Mesenchymal stem cell (in vitro differentiated cells and primary cell): Measurements from ENCODE around the gene LOC128125822.

ENCODE experiments used
- DNase-seq: peaks from one replicate; pipeline ENCODE4 v3.0.0-alpha.2; 2013
- H2AFZ ChIP-seq: one replicate; pipeline ENCODE4 v1.6.1; 2013; ENCODE audit warnings: low read depth, mild to moderate bottlenecking, control low read depth, inconsistent platforms, low read length, moderate library complexity
- H2AK5ac ChIP-seq: 2 replicates; pipeline ENCODE4 v1.6.1; 2013; ENCODE audit warnings: low read length, moderate library complexity, mild to moderate bottlenecking, inconsistent platforms; ENCODE audit not compliant: severe bottlenecking
- H2BK120ac ChIP-seq: one replicate; pipeline ENCODE4 v1.6.1; 2013; ENCODE audit warnings: low read depth, mild to moderate bottlenecking, inconsistent platforms, low read length, moderate library complexity
- H2BK12ac ChIP-seq, 2 experiments: one replicate each; pipeline ENCODE4 v1.6.1; 2013; ENCODE audit warnings: inconsistent platforms in 2 of 2, low read length in 2 of 2, mild to moderate bottlenecking in 2 of 2, moderate library complexity in 2 of 2, control low read depth in 1 of 2
- H2BK15ac ChIP-seq: one replicate; pipeline ENCODE4 v1.6.1; 2013; ENCODE audit warnings: mild to moderate bottlenecking, low read depth, inconsistent platforms; ENCODE audit not compliant: poor library complexity, severe bottlenecking
- H2BK5ac ChIP-seq: 2 replicates; pipeline ENCODE4 v1.6.1; 2013; ENCODE audit warnings: low read depth, mild to moderate bottlenecking, low read length, control low read depth, inconsistent platforms; ENCODE audit not compliant: poor library complexity, severe bottlenecking
- H3K14ac ChIP-seq, 2 experiments: one replicate each; pipeline ENCODE4 v1.6.1; 2013; ENCODE audit warnings: inconsistent platforms in 2 of 2, low read length in 2 of 2, control low read depth in 1 of 2, mild to moderate bottlenecking in 1 of 2, moderate library complexity in 1 of 2
- H3K18ac ChIP-seq, 2 experiments: one replicate each; pipeline ENCODE4 v1.6.1; 2013; ENCODE audit warnings: inconsistent platforms in 2 of 2, low read length in 2 of 2, control low read depth in 1 of 2, low read depth in 1 of 2, mild to moderate bottlenecking in 1 of 2
- H3K23ac ChIP-seq, 2 experiments: one replicate each; pipeline ENCODE4 v1.6.1; 2013; ENCODE audit warnings: inconsistent platforms in 2 of 2, low read length in 2 of 2, mild to moderate bottlenecking in 2 of 2, moderate library complexity in 2 of 2, control low read depth in 1 of 2
- H3K27ac ChIP-seq: 2 replicates; pipeline ENCODE4 v1.5.1; 2013; ENCODE audit warnings: mild to moderate bottlenecking, moderate library complexity, low read length, control low read depth, inconsistent platforms; ENCODE audit not compliant: poor library complexity, severe bottlenecking
- H3K27me3 ChIP-seq, 2 experiments: 2 replicates each; pipeline versions ENCODE4 v1.6.1 to v1.7.0; 2013; ENCODE audit warnings: low read length in 2 of 2, mild to moderate bottlenecking in 2 of 2, moderate library complexity in 2 of 2, control low read depth in 1 of 2, inconsistent platforms in 1 of 2; ENCODE audit not compliant: control insufficient read depth in 1 of 2, insufficient read depth in 1 of 2
- H3K36me3 ChIP-seq, 2 experiments: 2 replicates each; pipeline versions ENCODE4 v1.6.1 to v1.7.0; 2013; ENCODE audit warnings: low read length in 2 of 2, control low read depth in 1 of 2, inconsistent platforms in 1 of 2, low read depth in 1 of 2, mild to moderate bottlenecking in 1 of 2; ENCODE audit not compliant: insufficient read depth in 2 of 2, control insufficient read depth in 1 of 2
- H3K4ac ChIP-seq, 2 experiments: one replicate each; pipeline ENCODE4 v1.6.1; 2013; ENCODE audit warnings: inconsistent platforms in 2 of 2, low read length in 2 of 2, mild to moderate bottlenecking in 2 of 2, moderate library complexity in 2 of 2, control low read depth in 1 of 2, low read depth in 1 of 2
- H3K4me1 ChIP-seq: 2 replicates; pipeline ENCODE4 v1.6.1; 2013; ENCODE audit warnings: low read depth, low read length, control low read depth; ENCODE audit not compliant: control insufficient read depth, insufficient read depth
- H3K4me2 ChIP-seq: 2 replicates; pipeline ENCODE4 v1.6.1; 2013; ENCODE audit warnings: low read length, mild to moderate bottlenecking, inconsistent platforms; ENCODE audit not compliant: poor library complexity, severe bottlenecking
- H3K4me3 ChIP-seq, 2 experiments: 2 replicates each; pipeline versions ENCODE4 v1.5.1 to v1.7.0; 2013; ENCODE audit warnings: low read length in 2 of 2, mild to moderate bottlenecking in 2 of 2, control low read depth in 1 of 2, low read depth in 1 of 2; ENCODE audit not compliant: insufficient read depth in 1 of 2
- H3K79me1 ChIP-seq: replicated peaks from 2 replicates; pipeline ENCODE4 v1.6.1; 2013; ENCODE audit warnings: mild to moderate bottlenecking, control low read depth, low read length, inconsistent platforms; ENCODE audit not compliant: poor library complexity, severe bottlenecking
- H3K9ac ChIP-seq: 2 replicates; pipeline ENCODE4 v1.7.0; 2013; ENCODE audit warnings: mild to moderate bottlenecking, low read length, moderate library complexity
- H3K9me3 ChIP-seq: 2 replicates; pipeline ENCODE4 v1.7.0; 2013; ENCODE audit warnings: mild to moderate bottlenecking, low read length; ENCODE audit not compliant: control insufficient read depth
- H4K8ac ChIP-seq: one replicate; pipeline ENCODE4 v1.6.1; 2013; ENCODE audit warnings: inconsistent platforms, mild to moderate bottlenecking, low read length, moderate library complexity
- H4K91ac ChIP-seq: one replicate; pipeline ENCODE4 v1.6.1; 2013; ENCODE audit warnings: mild to moderate bottlenecking, low read length, inconsistent platforms
- WGBS: methylation state at CpG from one replicate; pipeline ENCODE4 v1.1.7; 2013; ENCODE audit warnings: mixed read lengths; 5-methylcytosine and 5-hydroxymethylcytosine counted together

Gene LOC128125822

GRCh38 chr6:63560801-63561287, 11.4 kb upstream of the LOC128125822 start:
- DNase-seq: peak; percentile 50
- no peaks in the 10 kb centered on the region for H3K9me3 ChIP-seq
- no peak overlapping the region for H3K4me2 ChIP-seq
- no peak overlapping the region for H4K8ac ChIP-seq
- no peak overlapping the region for H2BK5ac ChIP-seq
- no peak overlapping the region for H4K91ac ChIP-seq
- H3K27me3 ChIP-seq: no peaks in the 10 kb centered on the region
- no peak overlapping the region for H3K9ac ChIP-seq
- H3K23ac ChIP-seq: no peak overlapping the region
- no peak overlapping the region for H2AK5ac ChIP-seq
- no peak overlapping the region for H2BK15ac ChIP-seq
- H2BK12ac ChIP-seq: no peak overlapping the region
- H3K18ac ChIP-seq: no peak overlapping the region
- no peaks in the 10 kb centered on the region for H3K79me1 ChIP-seq
- no peak overlapping the region for H2AFZ ChIP-seq
- H3K14ac ChIP-seq: no peak overlapping the region
- H3K4me1 ChIP-seq: no peaks in the 10 kb centered on the region
- H2BK120ac ChIP-seq: no peak overlapping the region
- H3K27ac ChIP-seq: no peak overlapping the region
- 67% methylated on average over 1 of the region's 1 CpG for WGBS
- no peak overlapping the region for H3K4ac ChIP-seq
- no peaks in the 10 kb centered on the region for H3K36me3 ChIP-seq
- no peak overlapping the region for H3K4me3 ChIP-seq

- Histone ChIP-seq H3K79me1 (no peaks in the 10 kb centered on the region), H4K8ac (no peak overlapping the region), H3K27ac (no peak overlapping the region), H4K91ac (no peak overlapping the region), H2BK12ac (no peak overlapping the region), H3K4me1 (no peaks in the 10 kb centered on the region), H3K4me3 (no peak overlapping the region), H3K9ac (no peak overlapping the region), H3K4me2 (no peak overlapping the region), H3K9me3 (no peaks in the 10 kb centered on the region), H3K27me3 (no peaks in the 10 kb centered on the region), H2BK5ac (no peak overlapping the region), H3K18ac (no peak overlapping the region), H3K36me3 (no peaks in the 10 kb centered on the region), H2BK15ac (no peak overlapping the region), H2AFZ (no peak overlapping the region), H3K4ac (no peak overlapping the region), H3K14ac (no peak overlapping the region), H2BK120ac (no peak overlapping the region), H3K23ac (no peak overlapping the region), H2AK5ac (no peak overlapping the region)
- WGBS: 100% methylated on average over 1 of the region's 2 CpGs
- no peak for DNase-seq
Measured at GRCh38 chr6:63561288-63561687, 11.0 kb upstream of the LOC128125822 start.

GRCh38 chr6:63563235-63563634, 9.0 kb upstream of the LOC128125822 start:
- Histone ChIP-seq H3K9ac (no peak overlapping the region), H2BK120ac (no peak overlapping the region), H4K91ac (no peak overlapping the region), H3K27me3 (no peaks in the 10 kb centered on the region), H3K79me1 (no peaks in the 10 kb centered on the region), H3K27ac (no peak overlapping the region), H2AFZ (no peak overlapping the region), H3K4me1 (no peaks in the 10 kb centered on the region), H2BK15ac (no peak overlapping the region), H3K4ac (no peak overlapping the region), H3K4me3 (no peak overlapping the region), H2AK5ac (no peak overlapping the region), H4K8ac (peak overlapping the region; percentile 41), H3K18ac (no peak overlapping the region), H3K23ac (no peak overlapping the region), H2BK5ac (no peak overlapping the region), H2BK12ac (no peak overlapping the region), H3K9me3 (no peaks in the 10 kb centered on the region), H3K14ac (no peak overlapping the region), H3K36me3 (no peaks in the 10 kb centered on the region), H3K4me2 (no peak overlapping the region)
- 93% methylated on average over 1 of the region's 1 CpG for WGBS
- DNase-seq: no peak

- no peak overlapping the region for H2BK15ac ChIP-seq
- H3K4ac ChIP-seq: no peak overlapping the region
- H2BK120ac ChIP-seq: no peak overlapping the region
- no peaks in the 10 kb centered on the region for H3K36me3 ChIP-seq
- WGBS: 100% methylated on average over 1 of the region's 4 CpGs
- no peak overlapping the region for H3K9ac ChIP-seq
- H3K27ac ChIP-seq: no peak overlapping the region
- H3K9me3 ChIP-seq: no peaks in the 10 kb centered on the region
- H3K23ac ChIP-seq: no peak overlapping the region
- no peak overlapping the region for H3K18ac ChIP-seq
- H4K8ac ChIP-seq: no peak overlapping the region
- peaks cover 3% of the 10 kb centered on the region for H3K79me1 ChIP-seq
- peak; percentile 45 for DNase-seq
- no peak overlapping the region for H3K14ac ChIP-seq
- no peaks in the 10 kb centered on the region for H3K27me3 ChIP-seq
- no peak overlapping the region for H2AFZ ChIP-seq
- H2BK5ac ChIP-seq: no peak overlapping the region
- H4K91ac ChIP-seq: no peak overlapping the region
- no peak overlapping the region for H3K4me3 ChIP-seq
- no peak overlapping the region for H2AK5ac ChIP-seq
- no peak overlapping the region for H3K4me2 ChIP-seq
- H3K4me1 ChIP-seq: no peaks in the 10 kb centered on the region
- H2BK12ac ChIP-seq: no peak overlapping the region
Measured at GRCh38 chr6:63565058-63565726, 7.1 kb upstream of the LOC128125822 start.
